Measurements from ENCODE around the gene DNAH17.

The DNAH17 gene

GRCh38 chr17:78573955-78574354 lies 3.2 kb downstream of the DNAH17 start:
- no peak for FAIRE-seq

GRCh38 chr17:78572239-78573205 lies 4.7 kb downstream of the DNAH17 start:
- DNase-seq (ENCODE audit: low spot score) (no peak), FAIRE-seq (no peak)

More at GRCh38 chr17:78573955-78574354, 3.2 kb downstream of the DNAH17 start:
- DNase-seq (ENCODE audit: low spot score), result no peak

- DNase-seq (ENCODE audit: low spot score) (no peak), FAIRE-seq (no peak)
Observed at GRCh38 chr17:78571329-78571728, 5.9 kb downstream of the DNAH17 start.

- DNase-seq (ENCODE audit: low spot score), result peak; percentile 35
- peak; percentile 46 for FAIRE-seq
Observed at GRCh38 chr17:78568494-78569115, 8.6 kb downstream of the DNAH17 start.

GRCh38 chr17:78567991-78568390 lies 9.2 kb downstream of the DNAH17 start:
- peak; percentile 29 for FAIRE-seq
- peak; percentile 63 for DNase-seq (ENCODE audit: low spot score)

GRCh38 chr17:78566947-78567346 lies 10.2 kb downstream of the DNAH17 start:
- DNase-seq (ENCODE audit: low spot score) (no peak), FAIRE-seq (no peak)

- DNase-seq (ENCODE audit: low spot score) (no peak), FAIRE-seq (no peak)
Observed at GRCh38 chr17:78563189-78564145, 13.7 kb downstream of the DNAH17 start.

- no peak for DNase-seq (ENCODE audit: low spot score)
- no peak for FAIRE-seq
Observed at GRCh38 chr17:78562734-78563133, 14.5 kb downstream of the DNAH17 start.

- FAIRE-seq (no peak), DNase-seq (ENCODE audit: low spot score) (no peak)
Observed at GRCh38 chr17:78561166-78561565, 16.0 kb downstream of the DNAH17 start.

GRCh38 chr17:78560731-78561130 lies 16.5 kb downstream of the DNAH17 start:
- FAIRE-seq (no peak), DNase-seq (ENCODE audit: low spot score) (no peak)

- FAIRE-seq (no peak), DNase-seq (ENCODE audit: low spot score) (no peak)
Observed at GRCh38 chr17:78559749-78560368, 17.3 kb downstream of the DNAH17 start.

- DNase-seq (ENCODE audit: low spot score) (no peak), FAIRE-seq (no peak)
Observed at GRCh38 chr17:78558989-78559388, 18.2 kb downstream of the DNAH17 start.

- FAIRE-seq, result no peak
Observed at GRCh38 chr17:78558181-78558850, 18.9 kb downstream of the DNAH17 start.

GRCh38 chr17:78557598-78558039 lies 19.6 kb downstream of the DNAH17 start:
- DNase-seq (ENCODE audit: low spot score), result peak; percentile 80

More at GRCh38 chr17:78558181-78558850, 18.9 kb downstream of the DNAH17 start:
- DNase-seq (ENCODE audit: low spot score), result peak; percentile 50

GRCh38 chr17:78556812-78557211 lies 20.4 kb downstream of the DNAH17 start:
- FAIRE-seq (no peak), DNase-seq (ENCODE audit: low spot score) (no peak)

More at GRCh38 chr17:78557598-78558039, 19.6 kb downstream of the DNAH17 start:
- FAIRE-seq, result peak; percentile 2

GRCh38 chr17:78555746-78556401 lies 21.3 kb downstream of the DNAH17 start:
- FAIRE-seq, result no peak

GRCh38 chr17:78550464-78550863 lies 26.7 kb downstream of the DNAH17 start:
- FAIRE-seq, result no peak
- DNase-seq (ENCODE audit: low spot score), result no peak

More at GRCh38 chr17:78555746-78556401, 21.3 kb downstream of the DNAH17 start:
- DNase-seq (ENCODE audit: low spot score), result no peak

- FAIRE-seq, result no peak
- no peak for DNase-seq (ENCODE audit: low spot score)
Observed at GRCh38 chr17:78548725-78549124, 28.5 kb downstream of the DNAH17 start.

- DNase-seq (ENCODE audit: low spot score), result no peak
- no peak for FAIRE-seq
Observed at GRCh38 chr17:78547035-78547434, 30.2 kb downstream of the DNAH17 start.

GRCh38 chr17:78546476-78546875 lies 30.7 kb downstream of the DNAH17 start:
- FAIRE-seq (no peak), DNase-seq (ENCODE audit: low spot score) (no peak)

Measured in RCC 7860 (cell line).